Fibroblast of skin of left biceps (primary cell): ENCODE results near the gene GRM2.

Experiments used
- DNase-seq, 2 experiments: peaks; one replicate each; pipeline ENCODE4 v3.0.0-alpha.2; 2013; ENCODE audit warnings: low read depth in 2 of 2

The GRM2 gene

GRCh38 chr3:51680196-51680595, 26.7 kb upstream of the GRM2 start:
- no peak for DNase-seq

- no peak for DNase-seq
These were observed 26.1 kb upstream of the GRM2 start for GRCh38 chr3:51680663-51681230.

- DNase-seq: no peak
These were observed 25.4 kb upstream of the GRM2 start for GRCh38 chr3:51681453-51681852.

- peak; percentile 55 for DNase-seq
These were observed 24.8 kb upstream of the GRM2 start for GRCh38 chr3:51682079-51682478.

GRCh38 chr3:51682526-51682925, 24.3 kb upstream of the GRM2 start:
- DNase-seq: no peak

- no peak for DNase-seq
These were observed 23.3 kb upstream of the GRM2 start for GRCh38 chr3:51683566-51683965.

GRCh38 chr3:51684971-51685751, 21.7 kb upstream of the GRM2 start:
- DNase-seq: no peak

GRCh38 chr3:51686056-51686455, 20.8 kb upstream of the GRM2 start:
- DNase-seq: no peak

GRCh38 chr3:51686512-51687215, 20.2 kb upstream of the GRM2 start:
- no peak for DNase-seq

GRCh38 chr3:51687431-51688205, 19.2 kb upstream of the GRM2 start:
- DNase-seq: no peak

GRCh38 chr3:51688206-51688600, 18.7 kb upstream of the GRM2 start:
- DNase-seq: no peak

GRCh38 chr3:51691021-51691420, 15.8 kb upstream of the GRM2 start:
- no peak for DNase-seq

GRCh38 chr3:51691949-51692348, 14.9 kb upstream of the GRM2 start:
- no peak for DNase-seq

GRCh38 chr3:51692980-51693395, 13.9 kb upstream of the GRM2 start:
- no peak for DNase-seq

GRCh38 chr3:51696954-51697353, 9.9 kb upstream of the GRM2 start:
- DNase-seq: no peak

GRCh38 chr3:51698209-51698608, 8.7 kb upstream of the GRM2 start:
- DNase-seq: no peak

GRCh38 chr3:51700403-51700802, 6.5 kb upstream of the GRM2 start:
- no peak for DNase-seq

GRCh38 chr3:51702156-51702555, 4.7 kb upstream of the GRM2 start:
- DNase-seq: no peak

GRCh38 chr3:51703068-51703760, 3.7 kb upstream of the GRM2 start:
- DNase-seq: no peak

GRCh38 chr3:51703761-51704510, 2.9 kb upstream of the GRM2 start:
- DNase-seq: no peak

GRCh38 chr3:51704511-51704950, 2.3 kb upstream of the GRM2 start:
- DNase-seq: no peak
